NCI-H2029 (cell line): ENCODE measurements around the gene STARD5.

Source experiments
- DNase-seq: peaks from one replicate; lab custom pipeline; 2025; lab: John Stamatoyannopoulos, UW

Gene STARD5

DNA sequence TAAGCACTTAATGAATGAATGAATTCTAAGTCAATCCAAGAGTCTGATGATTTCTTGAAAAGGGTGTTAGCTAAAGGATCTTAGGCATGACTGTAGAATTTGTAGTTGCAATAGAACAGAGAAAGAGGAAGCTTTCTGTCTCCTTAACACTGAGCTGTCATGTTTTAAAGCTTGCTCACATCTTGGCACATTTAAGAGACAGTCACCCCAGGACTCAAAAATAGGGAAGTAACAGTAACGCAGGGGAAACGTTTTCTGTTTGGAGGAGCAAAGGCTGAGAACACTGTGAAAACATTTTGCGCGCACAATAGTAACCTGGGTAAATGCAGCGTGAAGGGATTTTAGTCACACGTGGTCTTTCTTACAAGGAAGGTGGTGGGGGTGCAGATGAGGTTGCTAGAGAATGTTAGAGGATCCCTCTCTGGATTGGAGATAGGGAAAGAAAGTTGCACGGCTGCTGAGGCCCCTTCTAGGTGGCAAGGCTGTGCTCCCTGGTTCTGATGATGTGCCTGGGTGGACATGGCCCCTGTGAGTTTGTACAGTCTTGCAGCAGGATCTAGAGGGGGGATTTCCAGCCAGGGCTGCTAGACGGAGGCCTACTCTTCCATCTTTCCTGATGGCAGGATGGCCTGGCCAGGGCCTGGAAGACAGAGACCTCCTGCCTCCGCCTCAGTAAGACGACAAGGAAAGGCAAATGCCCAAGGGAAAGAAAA, 12.0 kb downstream of the STARD5 start:
- DNase-seq, result no peak

DNA sequence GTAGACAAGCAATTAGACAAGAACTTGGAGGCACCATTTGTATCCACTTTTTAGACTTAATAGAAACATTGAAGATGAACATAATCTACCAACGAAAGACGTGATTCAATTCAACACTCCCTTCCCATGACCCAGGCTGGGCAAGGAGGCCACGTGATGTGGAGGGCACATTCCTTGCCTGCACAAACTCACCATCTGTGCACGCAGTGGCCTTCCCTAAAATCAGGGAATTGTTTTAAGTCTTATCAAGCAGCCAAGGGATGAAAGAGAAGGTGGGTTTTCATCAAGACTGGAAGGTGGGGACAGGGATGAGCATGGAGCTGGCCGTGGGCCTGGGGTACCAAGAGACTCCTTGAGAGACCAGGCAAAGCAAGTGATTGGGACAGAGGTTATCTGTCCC, 13.5 kb downstream of the STARD5 start:
- DNase-seq, result no peak

- DNase-seq, result no peak
These were observed 14.1 kb downstream of the STARD5 start for GRCh38 chr15:81309647-81310450.

DNA sequence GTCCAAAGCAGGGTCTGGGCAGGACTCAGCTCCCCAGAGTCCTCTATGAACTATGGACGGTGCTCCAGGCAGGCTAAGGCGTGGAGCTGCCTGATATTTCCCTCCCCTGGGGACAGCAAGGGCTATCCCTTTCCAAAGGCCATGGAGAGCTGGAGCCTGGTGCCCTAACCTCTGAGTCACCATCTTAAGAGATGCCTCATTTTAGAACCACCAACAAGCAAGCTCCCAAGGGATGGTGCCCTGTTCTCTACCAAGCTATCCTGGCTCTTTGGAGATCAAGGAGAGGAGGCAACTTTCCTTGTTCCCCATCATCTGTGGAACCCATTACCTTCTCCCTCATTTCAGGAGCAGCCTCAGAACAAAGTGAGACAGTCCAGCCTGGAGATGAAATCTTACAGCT, 15.7 kb downstream of the STARD5 start:
- no peak for DNase-seq

DNA sequence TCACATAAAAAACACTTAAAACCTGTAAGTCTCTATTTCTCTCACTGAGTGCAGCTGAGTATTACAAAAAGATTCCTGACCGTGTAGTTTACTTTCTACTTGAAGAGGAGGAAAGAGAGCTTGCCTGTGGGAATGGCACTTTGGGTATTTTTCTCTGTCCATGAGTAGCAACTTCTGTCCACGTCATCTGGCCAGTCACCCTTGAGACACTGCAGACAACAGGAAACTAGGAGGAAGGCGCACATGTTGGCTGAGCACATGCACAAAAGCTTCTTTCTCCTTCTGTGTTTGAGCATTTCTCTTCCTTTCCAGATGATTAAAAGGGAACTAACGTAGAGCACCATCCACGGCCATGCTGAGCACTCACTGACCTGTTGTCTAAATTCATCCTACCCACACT, 19.7 kb downstream of the STARD5 start:
- no peak for DNase-seq

DNA sequence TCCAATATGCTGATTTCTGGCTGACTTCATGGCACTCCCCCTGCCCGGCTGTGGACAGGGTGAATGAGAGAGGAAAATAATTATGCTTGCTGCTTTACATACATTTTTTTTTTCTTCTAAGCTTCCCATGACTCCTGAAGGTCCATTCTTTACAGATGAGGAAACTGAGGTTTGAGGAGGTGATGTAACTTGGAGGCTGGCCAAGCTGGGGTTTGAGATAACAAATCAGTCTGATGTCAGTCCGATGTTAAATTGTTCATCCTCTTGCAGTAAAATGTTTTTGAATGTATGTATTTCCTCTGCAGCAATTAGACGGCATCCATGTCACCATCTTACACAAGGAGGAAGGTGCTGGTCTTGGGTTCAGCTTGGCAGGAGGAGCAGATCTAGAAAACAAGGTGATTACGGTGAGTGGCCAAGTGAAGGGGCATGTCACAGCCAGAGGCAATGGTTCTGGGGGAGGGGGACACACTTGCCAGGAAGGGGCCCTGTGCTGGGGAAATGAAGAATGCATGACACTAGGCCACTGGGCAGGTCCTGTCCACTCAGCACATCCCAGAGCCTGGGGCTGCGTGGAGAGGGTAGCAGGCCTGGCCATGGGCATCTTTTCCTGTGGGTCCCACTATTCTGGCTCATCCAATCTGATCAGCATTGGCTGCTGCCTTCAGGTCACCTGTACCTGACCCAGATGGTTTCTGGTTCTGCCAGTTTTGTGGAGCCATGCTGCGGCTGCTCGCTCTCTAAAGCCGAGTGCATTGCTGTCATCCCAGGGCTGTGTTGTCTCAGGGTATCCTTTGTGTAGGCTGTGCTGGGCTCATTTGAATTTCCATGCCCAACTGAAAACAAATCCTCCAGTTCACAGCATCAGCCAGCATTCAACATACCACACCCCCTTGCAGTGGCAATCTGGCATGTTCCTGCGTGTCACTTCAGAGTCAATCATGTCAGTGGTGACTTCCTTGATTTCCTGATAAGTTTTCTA, 20.4 kb downstream of the STARD5 start:
- no peak for DNase-seq

DNA sequence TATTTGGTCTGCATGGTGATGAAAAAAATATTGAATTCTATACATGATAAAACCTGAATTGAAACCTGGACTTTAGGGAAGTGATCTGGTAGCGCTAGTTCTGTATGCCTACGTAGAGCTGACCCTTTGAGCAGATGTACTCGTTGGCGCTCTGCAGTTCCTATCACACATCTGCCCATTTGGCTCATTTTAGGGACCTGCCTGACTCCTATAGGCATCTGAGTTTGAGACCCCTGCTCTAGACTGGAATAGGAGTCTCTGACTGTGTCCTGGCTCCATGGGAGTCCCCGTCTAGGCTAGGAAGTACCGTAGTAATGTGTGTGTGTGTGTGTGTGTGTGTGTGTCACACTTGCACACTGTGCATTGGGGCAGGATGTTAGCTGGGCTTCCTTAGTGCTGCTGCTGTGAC, 21.2 kb downstream of the STARD5 start:
- no peak for DNase-seq

GRCh38 chr15:81301815-81302399, 22.0 kb downstream of the STARD5 start:
- no peak for DNase-seq

- DNase-seq, result no peak
These were observed 22.6 kb downstream of the STARD5 start for GRCh38 chr15:81301385-81301784.

- DNase-seq, result no peak
These were observed 24.2 kb downstream of the STARD5 start for GRCh38 chr15:81299630-81300273.

DNA sequence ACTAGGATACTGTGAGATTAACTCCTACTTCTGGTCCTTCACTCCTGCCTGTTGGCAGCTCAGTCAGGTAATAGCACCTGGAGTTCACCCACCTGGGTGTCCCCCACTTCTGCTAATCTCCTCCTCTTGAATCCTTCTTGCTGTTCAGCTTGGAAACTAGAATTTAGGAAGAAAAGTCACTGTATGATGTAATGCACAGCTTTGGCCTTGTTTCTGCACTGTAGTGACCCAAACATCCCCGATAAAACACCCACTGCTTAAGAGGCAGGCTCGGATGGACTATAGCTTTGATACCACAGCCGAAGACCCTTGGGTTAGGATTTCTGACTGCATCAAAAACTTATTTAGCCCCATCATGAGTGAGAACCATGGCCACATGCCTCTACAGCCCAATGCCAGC, 24.8 kb downstream of the STARD5 start:
- DNase-seq, result no peak

GRCh38 chr15:81298611-81299010, 25.3 kb downstream of the STARD5 start:
- no peak for DNase-seq

DNA sequence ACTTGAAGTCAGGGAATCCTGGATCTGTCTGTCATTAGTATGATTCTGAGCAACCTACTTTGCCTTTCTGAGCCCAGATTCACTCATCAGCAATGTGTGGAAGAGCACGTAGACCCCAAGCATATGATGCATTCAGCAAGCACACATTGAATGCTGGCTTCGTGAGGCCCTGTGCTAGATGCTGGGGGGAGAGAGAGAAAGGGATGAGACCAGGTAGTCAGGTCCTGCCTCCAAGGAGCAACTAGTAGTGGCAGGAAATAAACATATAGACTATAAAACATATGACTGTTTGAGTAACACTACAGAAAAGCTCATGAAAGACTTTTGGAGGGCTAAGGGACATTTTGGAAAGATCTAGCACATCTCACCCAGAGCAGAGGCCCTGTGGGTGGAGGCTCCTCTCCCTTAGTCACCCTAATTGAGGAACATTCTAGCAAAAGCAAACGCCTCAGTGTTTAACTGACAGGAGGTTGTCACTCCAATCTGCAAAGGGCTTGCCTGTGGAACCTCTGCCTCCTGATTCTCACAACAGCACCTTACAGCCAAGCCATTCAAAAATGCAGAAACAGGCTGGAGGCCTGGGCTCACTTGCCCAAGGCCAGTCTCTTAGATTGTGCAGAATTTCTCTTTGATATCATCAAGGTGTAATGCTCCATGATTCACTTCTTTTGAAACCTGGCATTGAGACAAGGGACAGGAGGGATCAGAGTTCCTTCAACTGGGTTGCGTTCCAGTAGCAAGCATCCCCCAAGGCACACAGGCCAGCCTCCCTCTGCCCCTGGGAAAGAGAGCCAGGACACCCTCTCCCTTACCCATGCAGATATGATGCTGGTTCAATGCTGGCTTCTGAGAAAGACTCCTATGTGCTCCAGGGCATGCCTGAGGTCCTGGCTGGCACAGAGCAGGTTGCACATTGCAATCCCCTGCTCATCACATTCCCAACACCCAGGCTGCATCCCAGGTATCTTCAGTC, 26.1 kb downstream of the STARD5 start:
- DNase-seq, result no peak

GRCh38 chr15:81297147-81297572, 26.8 kb downstream of the STARD5 start:
- DNase-seq, result no peak

DNA sequence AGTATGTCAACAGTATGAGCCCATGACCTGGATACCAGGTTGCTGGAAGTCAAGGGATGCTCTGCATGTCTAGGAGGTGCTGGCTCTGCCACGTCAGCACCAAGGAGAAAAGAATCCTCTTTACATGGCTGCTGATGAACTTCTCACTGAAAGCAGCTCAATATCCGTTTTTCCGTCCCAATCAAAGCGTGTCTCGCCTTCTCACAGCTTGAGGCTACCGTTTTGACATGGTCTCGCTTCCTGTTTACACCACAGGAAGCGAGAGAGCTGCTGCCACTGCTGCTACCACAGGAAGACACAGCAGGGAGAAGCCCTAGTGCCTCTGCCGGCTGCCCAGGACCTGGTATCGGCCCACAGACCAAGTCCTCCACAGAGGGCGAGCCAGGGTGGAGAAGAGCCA, 27.3 kb downstream of the STARD5 start:
- no peak for DNase-seq

DNA sequence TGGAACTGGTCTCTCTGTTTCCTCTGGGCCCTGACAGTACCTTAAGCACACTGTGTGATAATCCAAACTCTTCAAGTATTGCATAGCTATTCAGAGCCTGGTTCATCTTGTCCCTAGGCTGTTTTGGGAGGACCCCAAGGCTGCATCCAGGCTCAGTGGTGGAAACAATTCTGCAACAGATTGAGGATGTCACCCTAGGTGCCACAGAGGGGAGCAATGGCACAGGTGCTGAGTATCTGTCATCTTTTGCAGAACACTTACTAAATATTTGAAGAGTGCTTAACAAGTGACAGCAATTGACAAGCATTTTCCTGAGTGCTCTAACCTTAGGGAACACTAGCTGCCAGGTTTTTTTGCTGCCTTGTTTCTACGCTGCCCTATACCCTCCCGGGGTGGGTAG, 27.8 kb downstream of the STARD5 start:
- no peak for DNase-seq

GRCh38 chr15:81295486-81296121, 28.3 kb downstream of the STARD5 start:
- no peak for DNase-seq

GRCh38 chr15:81294516-81294880, 29.4 kb downstream of the STARD5 start:
- DNase-seq, result no peak

DNA sequence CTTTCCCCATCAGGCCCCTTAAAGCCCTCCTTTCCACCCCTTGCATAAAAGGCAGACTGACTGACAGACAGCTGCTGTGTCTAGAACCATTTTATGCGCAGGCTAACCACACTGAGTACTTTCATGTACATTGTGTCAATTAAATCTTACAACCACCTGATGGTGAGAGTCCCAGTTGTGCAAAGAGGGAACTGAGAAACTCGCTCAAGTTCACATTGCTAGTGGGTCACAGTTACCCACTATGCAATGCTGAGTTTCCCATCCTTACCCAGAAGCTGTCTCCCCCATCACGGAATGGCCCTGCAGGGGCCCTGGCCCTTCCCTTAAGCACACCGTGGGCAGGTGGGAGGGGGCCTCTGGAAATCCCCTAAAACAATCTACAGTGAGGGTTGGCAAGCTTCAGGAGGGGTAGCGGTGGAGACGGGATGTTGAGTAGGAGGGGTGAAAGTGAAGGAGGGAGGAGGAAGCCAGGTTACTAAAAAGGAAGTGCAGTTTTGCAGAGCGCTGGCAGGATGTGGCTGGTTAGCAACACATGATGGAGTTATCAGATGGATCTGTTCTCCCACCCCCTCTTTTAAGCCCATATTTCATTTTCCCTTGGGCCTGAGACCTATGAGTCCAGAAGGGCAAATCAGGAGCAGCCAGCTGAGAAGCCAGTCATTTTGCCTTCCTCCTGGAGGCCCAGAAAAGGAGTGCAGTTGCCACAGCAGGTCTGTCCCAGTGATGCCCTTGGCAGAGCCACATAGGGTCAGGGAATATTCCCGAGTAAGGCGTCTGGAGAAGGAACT, 30.0 kb downstream of the STARD5 start:
- DNase-seq, result no peak
